Lung (tissue), 12 donors: ENCODE measurements around the gene PRMT7. TPM values are rescaled to one million over a fixed set of nuclear protein-coding genes. Genes with fewer than 3 reads are reported as not detected.

Source experiments
- ATAC-seq: fragments of 200-7000 bp; cut with Tn5 transposase; one replicate; pipeline ENCODE4 v1.9.1; 2020; ENCODE audit warnings: moderate number of reproducible peaks; ENCODE audit not compliant: insufficient read depth, low FRiP score
- DNase-seq, 3 donors: peaks; one replicate each; pipeline ENCODE4 v3.0.0-alpha.2; 2013 to 2017
- H3K27ac ChIP-seq, 2 donors: one replicate each; pipeline ENCODE4 v1.5.1; 2013; ENCODE audit warnings: mild to moderate bottlenecking in 2 of 2, moderate library complexity in 2 of 2, control low read depth in 1 of 2, inconsistent platforms in 1 of 2, low read depth in 1 of 2, low read length in 1 of 2
- H3K27me3 ChIP-seq, 3 donors: one replicate each; pipeline ENCODE4 v1.5.1; 2013; ENCODE audit warnings: low read length in 2 of 3; ENCODE audit not compliant: control insufficient read depth in 3 of 3, insufficient read depth in 3 of 3
- H3K36me3 ChIP-seq, 4 donors: one replicate each; pipeline ENCODE4 v1.5.1; 2013; ENCODE audit warnings: low read length in 4 of 4, mild to moderate bottlenecking in 1 of 4, moderate library complexity in 1 of 4; ENCODE audit not compliant: control insufficient read depth in 4 of 4, insufficient read depth in 4 of 4
- H3K4me1 ChIP-seq, 5 donors: one replicate each; pipeline ENCODE4 v1.5.1; 2013; ENCODE audit warnings: low read length in 5 of 5, mild to moderate bottlenecking in 2 of 5, moderate library complexity in 1 of 5; ENCODE audit not compliant: control insufficient read depth in 5 of 5, insufficient read depth in 5 of 5
- H3K4me3 ChIP-seq: one replicate; pipeline ENCODE4 v1.5.1; 2013; ENCODE audit warnings: mild to moderate bottlenecking, control low read depth, moderate library complexity
- H3K9ac ChIP-seq, 2 donors: one replicate each; pipeline ENCODE4 v1.5.1; 2013; ENCODE audit warnings: low read length in 2 of 2, control low read depth in 1 of 2; ENCODE audit not compliant: insufficient read depth in 1 of 2
- H3K9me3 ChIP-seq, 4 donors: one replicate each; pipeline ENCODE4 v1.5.1; 2013; ENCODE audit warnings: low read length in 3 of 4, mild to moderate bottlenecking in 1 of 4, moderate library complexity in 1 of 4; ENCODE audit not compliant: control insufficient read depth in 4 of 4, insufficient read depth in 3 of 4
- CTCF ChIP-seq: IDR thresholded peaks from 2 replicates; pipeline ENCODE4 v1.5.1; 2012; ENCODE audit warnings: mild to moderate bottlenecking; ENCODE audit errors: control extremely low read depth, extremely low read depth
- WGBS, 2 donors: extraction: QIAGEN DNeasy Blood & Tissue Kit; methylation state at CpG; one replicate each; pipeline ENCODE4 v1.1.7; 2013; 5-methylcytosine and 5-hydroxymethylcytosine counted together
- polyA plus RNA-seq, 2 donors: library from polyadenylated mRNA; stranded (reverse); fragments of 200-250 nt; gene quantifications; one replicate each; pipeline ENCODE4 v1.2.1, GENCODE V29; 2013
- total RNA-seq, 2 donors: library from RNA; depleted of rRNA in 1 of 2; stranded (reverse); fragments of >200 nt in 1 of 2; gene quantifications; one replicate each; pipeline ENCODE4 v1.2.1, GENCODE V29; 2014 to 2021
- donor health status: control.
- donor health status: control.
- donor health status: Bipolar disorder and iron deficiency.
- donor health status: healthy.
- donor health status: DM: yes; HTN: yes; CAD: no.

PRMT7 gene
- total and polyA plus RNA-seq, 4 donors: 20.3 to 55.5 (median 38.4) TPM

- Histone ChIP-seq H3K36me3 (peaks cover 0 to 26% (median 4%) of the 10 kb centered on the region in 4 donors), H3K27me3 (no peaks in the 10 kb centered on the region), H3K27ac (no peak overlapping the region), H3K4me3 (no peak overlapping the region), H3K4me1 (peaks cover 0 to 19% (median 2%) of the 10 kb centered on the region in 5 donors), H3K9ac (no peak overlapping the region), H3K9me3 (no peaks in the 10 kb centered on the region)
- DNase-seq (peak; percentile 53 to 57 (median 53)), ATAC-seq (no peak)
- TF ChIP-seq CTCF: no peak
- WGBS, 2 donors: 76 to 81% methylated on average over 8 of the region's 8 CpGs
These were observed 51.6 kb downstream of the PRMT7 start for GRCh38 chr16:68362262-68362913.

DNA sequence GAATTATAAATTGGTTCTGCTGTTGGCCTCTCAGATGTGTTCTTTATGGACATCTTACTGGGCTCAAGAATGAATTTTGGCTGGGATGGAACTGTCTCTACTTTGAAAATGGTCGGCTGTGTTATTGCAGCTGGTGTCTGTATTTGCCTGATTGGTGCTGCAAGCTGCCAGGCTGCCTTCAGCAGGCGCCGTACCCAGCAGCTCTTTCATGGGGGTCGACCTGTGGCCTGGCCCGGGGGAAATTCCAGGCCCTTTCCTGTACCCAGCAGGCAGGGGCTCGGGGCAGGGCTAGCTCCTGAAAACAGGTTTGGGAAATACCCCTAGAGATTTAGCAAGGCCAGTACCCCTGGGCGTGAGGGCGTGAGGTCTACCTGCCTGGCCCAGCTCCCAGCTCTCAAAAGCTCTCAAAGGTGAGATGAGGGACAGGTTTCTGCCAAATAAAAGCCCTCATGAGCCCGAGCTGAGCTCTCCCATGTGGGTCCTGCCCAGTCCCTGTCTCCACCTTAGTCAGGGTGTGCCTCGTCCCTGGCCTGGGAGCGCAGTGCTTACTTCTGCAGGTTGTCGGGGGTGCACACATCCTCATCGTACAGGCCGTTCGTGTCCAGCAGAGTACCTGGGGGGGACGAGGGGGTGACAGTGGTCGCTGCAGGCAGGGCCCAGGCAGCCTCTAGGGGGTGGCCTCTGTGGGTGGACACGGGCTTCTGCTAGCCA lies 52.3 kb downstream of the PRMT7 start:
- H3K4me1 ChIP-seq: peaks cover 0 to 19% (median 2%) of the 10 kb centered on the region in 5 donors
- H3K36me3 ChIP-seq: peaks cover 0 to 19% (median under 1%) of the 10 kb centered on the region in 4 donors
- ATAC-seq (no peak), DNase-seq (peak in 2 of 3 donors; percentile 31 to 56)
- H3K27ac ChIP-seq: no peak overlapping the region
- no peak overlapping the region for H3K9ac ChIP-seq
- TF ChIP-seq CTCF: no peak
- 70 to 79% methylated on average over 18 of the region's 18 CpGs for WGBS, 2 donors
- no peaks in the 10 kb centered on the region for H3K27me3 ChIP-seq
- no peaks in the 10 kb centered on the region for H3K9me3 ChIP-seq
- H3K4me3 ChIP-seq: no peak overlapping the region

DNA sequence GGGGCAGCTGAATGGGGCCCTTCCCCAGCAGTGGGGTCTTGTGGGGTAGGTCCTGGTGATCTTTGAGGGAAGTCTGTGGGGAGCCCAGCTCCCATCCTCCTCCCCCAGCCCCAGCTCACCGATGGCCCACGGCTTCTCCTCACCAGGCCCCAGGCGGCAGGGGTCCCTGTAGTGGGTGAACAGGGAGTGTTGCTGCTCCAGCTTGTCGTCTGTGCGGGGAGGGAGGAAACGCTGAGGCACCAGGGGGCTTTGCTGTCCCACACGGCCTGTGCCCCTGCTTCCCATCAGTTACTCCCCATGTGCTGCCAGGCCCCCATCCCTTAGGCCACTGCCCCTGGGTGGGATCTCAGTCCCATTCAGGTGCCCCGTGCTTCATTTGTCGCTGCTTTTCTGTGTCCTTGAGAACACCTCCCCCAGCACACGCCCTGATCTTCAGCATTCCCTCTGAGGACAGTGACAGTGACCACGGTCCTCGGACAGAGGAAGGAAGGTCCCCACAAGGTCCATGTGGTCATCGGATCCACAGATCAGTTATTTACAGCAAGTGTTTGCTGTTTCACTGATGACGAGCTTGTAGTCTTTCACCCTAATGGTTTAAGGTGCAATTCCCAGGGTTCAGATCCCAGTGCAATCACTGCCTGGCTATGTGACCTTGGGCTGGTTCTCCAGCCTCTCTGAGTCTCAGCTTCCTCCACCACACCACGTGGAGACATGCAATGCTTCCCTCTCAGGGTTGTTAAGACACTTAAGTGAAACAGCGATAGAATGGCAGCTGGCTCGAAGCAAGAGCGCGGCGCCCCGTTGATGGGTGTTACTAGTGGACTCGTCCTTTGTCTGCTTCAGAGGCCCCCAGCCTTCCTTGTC lies 53.1 kb downstream of the PRMT7 start:
- Histone ChIP-seq H3K9me3 (no peaks in the 10 kb centered on the region), H3K36me3 (peaks cover 0 to 14% (median 0%) of the 10 kb centered on the region in 4 donors), H3K27me3 (no peaks in the 10 kb centered on the region), H3K27ac (no peak overlapping the region), H3K9ac (no peak overlapping the region), H3K4me3 (no peak overlapping the region), H3K4me1 (peaks cover 0 to 19% (median 2%) of the 10 kb centered on the region in 5 donors)
- DNase-seq: peak in 1 of 3 donors; percentile 26
- 56 to 72% methylated on average over 22 of the region's 22 CpGs for WGBS, 2 donors
- no peak for TF ChIP-seq CTCF
- ATAC-seq: no peak
